Liver (tissue), 9 donors: ENCODE data around the gene SLC49A4. TPM values are rescaled to one million over a fixed set of nuclear protein-coding genes. Genes with fewer than 3 reads are reported as not detected.

Experiments
- DNase-seq: peaks from one replicate; pipeline ENCODE4 v3.0.0-alpha.2; 2017; ENCODE audit warnings: low spot score
- H3K27ac ChIP-seq, 2 donors: one replicate each; pipeline ENCODE4 v1.7.0; 2013; ENCODE audit warnings: inconsistent platforms in 2 of 2, low read length in 2 of 2, control low read depth in 1 of 2, low read depth in 1 of 2, mild to moderate bottlenecking in 1 of 2
- H3K27me3 ChIP-seq, 4 donors: one replicate each; pipeline versions ENCODE4 v1.6.1 to v1.7.0; 2013; ENCODE audit warnings: low read length in 3 of 4, inconsistent platforms in 1 of 4, mild to moderate bottlenecking in 1 of 4, moderate library complexity in 1 of 4; ENCODE audit not compliant: control insufficient read depth in 4 of 4, insufficient read depth in 4 of 4
- H3K36me3 ChIP-seq, 4 donors: one replicate each; pipeline versions ENCODE4 v1.6.1 to v1.7.0; 2013; ENCODE audit warnings: low read length in 3 of 4, mild to moderate bottlenecking in 3 of 4, low read depth in 1 of 4, moderate library complexity in 1 of 4; ENCODE audit not compliant: control insufficient read depth in 4 of 4, insufficient read depth in 3 of 4
- H3K4me1 ChIP-seq, 4 donors: one replicate each; pipeline versions ENCODE4 v1.6.1 to v1.7.0; 2013; ENCODE audit warnings: low read length in 3 of 4, mild to moderate bottlenecking in 3 of 4, moderate library complexity in 1 of 4; ENCODE audit not compliant: control insufficient read depth in 4 of 4, insufficient read depth in 4 of 4
- H3K4me3 ChIP-seq, 3 donors: one replicate each; pipeline versions ENCODE4 v1.6.1 to v1.7.0; 2013; ENCODE audit warnings: low read length in 3 of 3, control low read depth in 1 of 3, low read depth in 1 of 3, mild to moderate bottlenecking in 1 of 3
- H3K9ac ChIP-seq, 2 donors: one replicate each; pipeline ENCODE4 v1.7.0; 2013; ENCODE audit warnings: low read length in 2 of 2, mild to moderate bottlenecking in 2 of 2, moderate library complexity in 2 of 2, control low read depth in 1 of 2, low read depth in 1 of 2
- H3K9me3 ChIP-seq, 4 donors: one replicate each; pipeline versions ENCODE4 v1.6.1 to v1.7.0; 2013; ENCODE audit warnings: low read length in 3 of 4; ENCODE audit not compliant: control insufficient read depth in 4 of 4
- ATF3 ChIP-seq: IDR thresholded peaks from 2 replicates; pipeline ENCODE4 v1.6.1; 2016; ENCODE audit warnings: antibody characterized with exemption
- CTCF ChIP-seq: fragments of 150-350 bp; IDR thresholded peaks from 2 replicates; pipeline ENCODE4 v1.5.1; 2017; ENCODE audit warnings: improper control_type of control experiment, low read depth, low read length; ENCODE audit not compliant: missing input control
- EGR1 ChIP-seq, 2 donors: IDR thresholded peaks; 2 replicates each; pipeline ENCODE4 v1.6.1; 2016 to 2018; ENCODE audit warnings: antibody characterized with exemption in 2 of 2, low read depth in 2 of 2
- FOXA1 ChIP-seq: IDR thresholded peaks from 2 replicates; pipeline ENCODE4 v1.6.1; 2016; ENCODE audit warnings: antibody characterized with exemption
- GABPA ChIP-seq, 2 donors: IDR thresholded peaks in 1 of 2; conservative IDR thresholded peaks in 1 of 2; 2 replicates each; pipeline ENCODE4 v1.6.1; 2016; ENCODE audit warnings: antibody characterized with exemption in 2 of 2, mild to moderate bottlenecking in 1 of 2, moderate library complexity in 1 of 2
- HNF4A ChIP-seq, 2 donors: conservative IDR thresholded peaks; 2 replicates each; pipeline ENCODE4 v1.6.1; 2016; ENCODE audit warnings: antibody characterized with exemption in 2 of 2, mild to moderate bottlenecking in 2 of 2
- HNF4G ChIP-seq: IDR thresholded peaks from 2 replicates; pipeline ENCODE4 v1.6.1; 2016; ENCODE audit warnings: antibody characterized with exemption
- JUND ChIP-seq, 2 donors: IDR thresholded peaks; 2 replicates each; pipeline ENCODE4 v1.6.1; 2016; ENCODE audit warnings: antibody characterized with exemption in 2 of 2
- MAX ChIP-seq: IDR thresholded peaks from 2 replicates; pipeline ENCODE4 v1.6.1; 2016; ENCODE audit warnings: antibody characterized with exemption
- NR2F2 ChIP-seq: IDR thresholded peaks from 2 replicates; pipeline ENCODE4 v1.6.1; 2016; ENCODE audit warnings: antibody characterized with exemption
- RAD21 ChIP-seq, 2 donors: IDR thresholded peaks; 2 replicates each; pipeline ENCODE4 v1.6.1; 2016; ENCODE audit warnings: antibody characterized with exemption in 2 of 2, mild to moderate bottlenecking in 2 of 2
- RXRA ChIP-seq, 2 donors: IDR thresholded peaks; 2 replicates each; pipeline ENCODE4 v1.6.1; 2017 to 2018; ENCODE audit warnings: antibody characterized with exemption in 2 of 2, mild to moderate bottlenecking in 1 of 2
- SP1 ChIP-seq: IDR thresholded peaks from 2 replicates; pipeline ENCODE4 v1.6.1; 2018; ENCODE audit warnings: antibody characterized with exemption, mild to moderate bottlenecking
- TAF1 ChIP-seq: conservative IDR thresholded peaks from 2 replicates; pipeline ENCODE4 v1.6.1; 2016; ENCODE audit warnings: antibody characterized with exemption, mild to moderate bottlenecking
- YY1 ChIP-seq: IDR thresholded peaks from 2 replicates; pipeline ENCODE4 v1.6.1; 2016; ENCODE audit warnings: antibody characterized with exemption, mild to moderate bottlenecking
- ZBTB33 ChIP-seq: IDR thresholded peaks from 2 replicates; pipeline ENCODE4 v1.6.1; 2016; ENCODE audit warnings: antibody characterized with exemption
- WGBS: extraction: QIAGEN DNeasy Blood & Tissue Kit; methylation state at CpG from one replicate; pipeline ENCODE4 v1.1.7; 2013; 5-methylcytosine and 5-hydroxymethylcytosine counted together
- polyA plus RNA-seq, 2 donors: library from polyadenylated mRNA; stranded (reverse) in 1 of 2; unstranded in 1 of 2; fragments of 200-250 nt in 1 of 2; fragments of >200 nt in 1 of 2; fragmentation: Nextera tagmentation in 1 of 2; extraction: Ambion mirVana in 1 of 2; gene quantifications; one replicate each; pipeline versions ENCODE4 v1.2.1 to v1.2.3, GENCODE V29; 2013 to 2015
- total RNA-seq, 2 donors: library from RNA; depleted of rRNA; stranded (reverse); fragments of >200 nt; gene quantifications; one replicate each; pipeline ENCODE4 v1.2.3, GENCODE V29; 2014
- donor health status: healthy.
- donor health status: healthy.
- donor health status: healthy.
- donor health status: healthy.
- donor health status: healthy.

The SLC49A4 gene
- total and polyA plus RNA-seq, 4 donors = 3.3 to 11.1 (median 6.3) TPM

- WGBS = 84% methylated on average over 4 of the region's 4 CpGs
- Histone ChIP-seq H3K4me1 (peaks cover 0 to 1% (median 0%) of the 10 kb centered on the region in 4 donors), H3K36me3 (peaks cover 0 to under 1% (median 0%) of the 10 kb centered on the region in 4 donors), H3K27me3 (no peaks in the 10 kb centered on the region), H3K27ac (no peak overlapping the region), H3K4me3 (no peak overlapping the region), H3K9me3 (no peaks in the 10 kb centered on the region), H3K9ac (no peak overlapping the region)
- DNase-seq = no peak
- TF ChIP-seq YY1 (no peak), MAX (no peak), HNF4G (no peak), ZBTB33 (no peak), ATF3 (no peak), GABPA (IDR thresholded peaks at IDR 0.05 in 1 of 2, conservative IDR thresholded peaks at IDR 0.05 in 1 of 2) (no peak), RAD21 (IDR thresholded peaks at IDR 0.05) (no peak), CTCF (no peak), FOXA1 (no peak)
Measured at GRCh38 chr3:122886946-122887345, 92.1 kb downstream of the SLC49A4 start.

GRCh38 chr3:122890077-122890719 lies 95.3 kb downstream of the SLC49A4 start:
- Histone ChIP-seq H3K4me3 (no peak overlapping the region), H3K9ac (no peak overlapping the region), H3K27ac (no peak overlapping the region), H3K9me3 (no peaks in the 10 kb centered on the region), H3K36me3 (no peaks in the 10 kb centered on the region), H3K4me1 (peaks cover 0 to 1% (median 0%) of the 10 kb centered on the region in 4 donors), H3K27me3 (no peaks in the 10 kb centered on the region)
- no peak for DNase-seq
- no peak for TF ChIP-seq EGR1 (IDR thresholded peaks at IDR 0.05; ENCODE audit: low read depth in 2 of 2)
- 56% methylated on average over 6 of the region's 6 CpGs for WGBS

- 94% methylated on average over 4 of the region's 4 CpGs for WGBS
- no peak overlapping the region for H3K4me3 ChIP-seq
- no peaks in the 10 kb centered on the region for H3K27me3 ChIP-seq
- peaks cover 0 to 1% (median 0%) of the 10 kb centered on the region in 4 donors for H3K4me1 ChIP-seq
- no peak overlapping the region for H3K9ac ChIP-seq
- H3K9me3 ChIP-seq = no peaks in the 10 kb centered on the region
- no peak for DNase-seq
- no peaks in the 10 kb centered on the region for H3K36me3 ChIP-seq
- no peak overlapping the region for H3K27ac ChIP-seq
- TF ChIP-seq NR2F2 = no peak
- TF ChIP-seq YY1 = no peak
- TF ChIP-seq JUND (IDR thresholded peaks at IDR 0.05) = no peak
- no peak for TF ChIP-seq ZBTB33
- TF ChIP-seq CTCF = no peak
- TF ChIP-seq ATF3 = no peak
- no peak for TF ChIP-seq HNF4A (conservative IDR thresholded peaks at IDR 0.05)
- no peak for TF ChIP-seq RXRA (IDR thresholded peaks at IDR 0.05)
- no peak for TF ChIP-seq SP1
- TF ChIP-seq FOXA1 = no peak
- no peak for TF ChIP-seq MAX
- TF ChIP-seq TAF1 = no peak
Measured at GRCh38 chr3:122890720-122891220, 95.9 kb downstream of the SLC49A4 start.
